SK-N-SH (cell line): ENCODE measurements around the gene FAM107B. TPM values are rescaled to one million over a fixed set of nuclear protein-coding genes. Genes with fewer than 3 reads are reported as not detected.

Experiments
- CTCF ChIA-PET: fragments of 300-600, 350-600 bp; formaldehyde crosslinking; extraction: SDS; loops from one replicate; lab custom pipeline; 2021; lab: Yijun Ruan, JAX
- POLR2A ChIA-PET: fragments of 350-600 bp; sonication (Branson Sonifier 250); formaldehyde crosslinking; extraction: SDS; loops from one replicate; lab custom pipeline; 2020; ENCODE audit warnings: antibody characterized with exemption, inconsistent platforms; lab: Yijun Ruan, JAX
- DNase-seq: peaks from one replicate; pipeline ENCODE4 v3.0.0; 2012
- H2AFZ ChIP-seq: fragments of 200-600 bp; sonication (generic); 2 replicates; pipeline ENCODE4 v1.8.1; 2016; ENCODE audit warnings: antibody characterized with exemption, mild to moderate bottlenecking, low read depth
- H3F3A ChIP-seq: fragments of 200-600 bp; sonication (generic); replicated peaks from 2 replicates; pipeline ENCODE3; 2016; ENCODE audit warnings: antibody characterized with exemption, mild to moderate bottlenecking; ENCODE audit not compliant: insufficient read depth
- H3K27ac ChIP-seq, 2 experiments: fragments of 200-500 bp in 1 of 2; fragments of 200-600 bp in 1 of 2; sonication (Bioruptor generic) in 1 of 2; sonication (generic), shearing (Covaris generic) in 1 of 2; 2 replicates each; pipeline versions ENCODE4 v1.5.1 to v1.6.1; 2014 to 2016; ENCODE audit warnings: low read depth in 2 of 2, inconsistent platforms in 1 of 2, low read length in 1 of 2, mild to moderate bottlenecking in 1 of 2, mixed read lengths in 1 of 2
- H3K27me3 ChIP-seq: fragments of 200-600 bp; sonication (generic), shearing (Covaris generic); 2 replicates; pipeline ENCODE4 v1.6.1; 2016; ENCODE audit warnings: mixed run types; ENCODE audit not compliant: insufficient read depth
- H3K36me3 ChIP-seq, 2 experiments: fragments of 200-500 bp in 1 of 2; fragments of 200-600 bp in 1 of 2; sonication (Bioruptor generic) in 1 of 2; sonication (generic) in 1 of 2; replicated peaks in 1 of 2; 2 replicates each; pipeline versions ENCODE3 to v1.5.1; 2014 to 2016; ENCODE audit warnings: low read length in 1 of 2, mild to moderate bottlenecking in 1 of 2; ENCODE audit not compliant: insufficient read depth in 2 of 2, control insufficient read depth in 1 of 2
- H3K4me1 ChIP-seq, 2 experiments: fragments of 200-500 bp in 1 of 2; fragments of 200-600 bp in 1 of 2; sonication (Bioruptor generic) in 1 of 2; sonication (generic), shearing (Covaris generic) in 1 of 2; 2 replicates each; pipeline versions ENCODE4 v1.5.1 to v1.6.1; 2014 to 2016; ENCODE audit warnings: low read depth in 1 of 2, low read length in 1 of 2, mixed run types in 1 of 2; ENCODE audit not compliant: insufficient read depth in 2 of 2, control insufficient read depth in 1 of 2
- H3K4me2 ChIP-seq: fragments of 200-600 bp; sonication (generic), shearing (Covaris generic); 2 replicates; pipeline ENCODE4 v1.6.1; 2017; ENCODE audit warnings: mixed run types
- H3K4me3 ChIP-seq, 2 experiments: fragments of 200-500 bp in 1 of 2; fragments of 200-600 bp in 1 of 2; sonication (Bioruptor generic) in 1 of 2; sonication (generic), shearing (Covaris generic) in 1 of 2; 2 replicates each; pipeline versions ENCODE4 v1.5.1 to v1.8.1; 2014 to 2016; ENCODE audit warnings: low read depth in 2 of 2, inconsistent platforms in 1 of 2, low read length in 1 of 2, mild to moderate bottlenecking in 1 of 2, mixed read lengths in 1 of 2, moderate library complexity in 1 of 2
- H3K79me2 ChIP-seq: fragments of 200-600 bp; sonication (generic); 2 replicates; pipeline ENCODE4 v1.8.1; 2017; ENCODE audit warnings: mild to moderate bottlenecking; ENCODE audit not compliant: insufficient read depth
- H3K9ac ChIP-seq: fragments of 200-600 bp; sonication (generic); 2 replicates; pipeline ENCODE4 v1.6.1; 2017; ENCODE audit warnings: mixed run types
- H3K9me2 ChIP-seq: fragments of 200-600 bp; sonication (generic); 2 replicates; pipeline ENCODE4 v1.6.1; 2017; ENCODE audit warnings: mixed run types
- H3K9me3 ChIP-seq: fragments of 200-600 bp; sonication (generic); 2 replicates; pipeline ENCODE4 v1.6.1; 2017; ENCODE audit warnings: mixed run types, mild to moderate bottlenecking, moderate library complexity
- H4K20me1 ChIP-seq: fragments of 200-600 bp; sonication (generic); 2 replicates; pipeline ENCODE4 v1.6.1; 2017; ENCODE audit warnings: mild to moderate bottlenecking, mixed run types; ENCODE audit not compliant: insufficient read depth
- ELF1 ChIP-seq: IDR thresholded peaks from 2 replicates; pipeline ENCODE4 v1.4.0; 2012
- FOXJ3 ChIP-seq: sonication (generic); formaldehyde crosslinking; IDR thresholded peaks from 2 replicates; pipeline ENCODE4 v1.5.1; 2020; ENCODE audit warnings: mild to moderate bottlenecking, missing genetic modification reagents
- GABPA ChIP-seq: IDR thresholded peaks from 2 replicates; pipeline ENCODE4 v1.4.0; 2012; ENCODE audit warnings: low read depth, mild to moderate bottlenecking
- JUND ChIP-seq: IDR thresholded peaks from 2 replicates; pipeline ENCODE4 v1.4.0; 2012
- MXI1 ChIP-seq: IDR thresholded peaks from 2 replicates; pipeline ENCODE4 v1.6.1; 2012; ENCODE audit warnings: mild to moderate bottlenecking, low read depth, low read length, improper control_type of control experiment
- RAD21 ChIP-seq: IDR thresholded peaks from 2 replicates; pipeline ENCODE4 v1.6.1; 2012; ENCODE audit warnings: mild to moderate bottlenecking, low read length
- RFX5 ChIP-seq: IDR thresholded peaks from 2 replicates; pipeline ENCODE4 v1.6.1; 2012; ENCODE audit warnings: mild to moderate bottlenecking, improper control_type of control experiment, low read length
- RXRA ChIP-seq: IDR thresholded peaks from 2 replicates; pipeline ENCODE4 v1.4.0; 2012; ENCODE audit warnings: low read depth, mild to moderate bottlenecking, borderline replicate concordance
- SMC3 ChIP-seq: IDR thresholded peaks from 2 replicates; pipeline ENCODE4 v1.6.1; 2012; ENCODE audit warnings: low read depth, low read length, improper control_type of control experiment
- TAF1 ChIP-seq: IDR thresholded peaks from 2 replicates; pipeline ENCODE4 v1.6.1; 2012; ENCODE audit warnings: low read depth, mild to moderate bottlenecking, low read length, moderate library complexity, borderline replicate concordance
- TCF12 ChIP-seq: IDR thresholded peaks from 2 replicates; pipeline ENCODE4 v1.4.0; 2012
- TEAD4 ChIP-seq: IDR thresholded peaks from 2 replicates; pipeline ENCODE4 v1.4.0; 2012; ENCODE audit warnings: mild to moderate bottlenecking, borderline replicate concordance; ENCODE audit not compliant: insufficient read depth
- YY1 ChIP-seq: IDR thresholded peaks from 2 replicates; pipeline ENCODE4 v1.4.0; 2012; ENCODE audit warnings: low read depth, mild to moderate bottlenecking
- WGBS: methylation state at CpG from one replicate; pipeline ENCODE4 v1.1.6; 2017; ENCODE audit warnings: low lambda C conversion rate; 5-methylcytosine and 5-hydroxymethylcytosine counted together
- polyA plus RNA-seq, 3 experiments: library from polyadenylated mRNA; depleted of rRNA; stranded (reverse); fragments of >200 nt; gene quantifications; 2 replicates each; pipeline ENCODE4 v1.2.3, GENCODE V29; 2012
- TF ChIP-seq, protein P1 (sequence below): IDR thresholded peaks from 2 replicates; pipeline ENCODE4 v1.4.0; 2012; ENCODE audit warnings: low read depth, borderline replicate concordance
- TF ChIP-seq, protein P2 (sequence below): IDR thresholded peaks from 2 replicates; pipeline ENCODE4 v1.4.0; 2012; ENCODE audit warnings: low read depth
- TF ChIP-seq, protein P3 (sequence below): fragments of 200-600 bp; sonication (generic); IDR thresholded peaks from 2 replicates; pipeline ENCODE4 v1.6.1; 2017; ENCODE audit warnings: antibody characterized with exemption, mild to moderate bottlenecking, moderate library complexity

FAM107B gene
- polyA plus RNA-seq, 1 of the 3 experiments (the other 2 are of a cell fraction): 1.0 TPM

DNA sequence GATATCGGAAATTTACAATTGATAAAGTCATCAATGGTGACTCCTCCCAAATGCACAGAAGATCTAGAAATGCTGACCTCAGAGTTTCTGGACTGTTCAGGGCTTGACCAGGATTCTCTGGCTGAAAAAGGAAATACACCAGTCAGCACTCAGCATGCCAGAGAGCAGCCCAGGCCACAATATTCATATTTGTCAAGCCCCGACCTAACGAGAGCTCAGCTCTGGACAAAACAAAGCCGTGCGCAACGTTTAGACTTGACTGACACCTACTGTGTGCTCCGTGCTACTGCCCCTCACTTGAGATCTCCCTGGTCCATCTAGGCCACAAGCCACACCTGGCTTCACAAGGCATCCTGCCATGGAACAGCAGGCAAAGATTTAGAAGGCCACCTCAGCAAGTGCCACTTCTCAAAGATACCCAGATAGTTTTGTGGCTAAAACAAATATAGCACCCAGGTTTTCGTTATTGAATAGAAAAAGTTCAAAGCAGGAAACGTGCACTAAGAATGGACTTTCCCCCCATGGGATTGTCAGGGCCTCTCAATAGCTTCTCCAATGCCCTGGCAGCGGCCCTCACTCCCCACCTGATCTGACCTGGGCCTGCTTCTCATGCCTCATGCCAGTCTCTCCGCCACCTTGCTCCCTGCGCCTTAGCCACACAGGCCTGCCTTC is 218.3 kb downstream of the FAM107B start:
- Histone ChIP-seq H3K9me2 (no peaks in the 10 kb centered on the region), H3K27ac (no peak overlapping the region), H3K9ac (no peak overlapping the region), H3K79me2 (no peaks in the 10 kb centered on the region), H4K20me1 (no peaks in the 10 kb centered on the region), H3K4me3 (no peak overlapping the region), H3K36me3 (no peaks in the 10 kb centered on the region), H3K4me2 (no peak overlapping the region), H3K4me1 (no peaks in the 10 kb centered on the region; a peak in 1 of 4 replicates), H3F3A (no peaks in the 10 kb centered on the region), H3K9me3 (no peaks in the 10 kb centered on the region), H2AFZ (no peak overlapping the region), H3K27me3 (no peaks in the 10 kb centered on the region)
- CTCF ChIA-PET: interaction anchor here (1.0 kb wide), 1 partner anchor 19 kb away, joined by 4 read pairs; no protein-coding TSS in a partner anchor
- POLR2A ChIA-PET: no interaction called here
- DNase-seq: no peak
- TF ChIP-seq, protein P1, sequence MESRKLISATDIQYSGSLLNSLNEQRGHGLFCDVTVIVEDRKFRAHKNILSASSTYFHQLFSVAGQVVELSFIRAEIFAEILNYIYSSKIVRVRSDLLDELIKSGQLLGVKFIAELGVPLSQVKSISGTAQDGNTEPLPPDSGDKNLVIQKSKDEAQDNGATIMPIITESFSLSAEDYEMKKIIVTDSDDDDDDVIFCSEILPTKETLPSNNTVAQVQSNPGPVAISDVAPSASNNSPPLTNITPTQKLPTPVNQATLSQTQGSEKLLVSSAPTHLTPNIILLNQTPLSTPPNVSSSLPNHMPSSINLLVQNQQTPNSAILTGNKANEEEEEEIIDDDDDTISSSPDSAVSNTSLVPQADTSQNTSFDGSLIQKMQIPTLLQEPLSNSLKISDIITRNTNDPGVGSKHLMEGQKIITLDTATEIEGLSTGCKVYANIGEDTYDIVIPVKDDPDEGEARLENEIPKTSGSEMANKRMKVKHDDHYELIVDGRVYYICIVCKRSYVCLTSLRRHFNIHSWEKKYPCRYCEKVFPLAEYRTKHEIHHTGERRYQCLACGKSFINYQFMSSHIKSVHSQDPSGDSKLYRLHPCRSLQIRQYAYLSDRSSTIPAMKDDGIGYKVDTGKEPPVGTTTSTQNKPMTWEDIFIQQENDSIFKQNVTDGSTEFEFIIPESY: no peak
- TF ChIP-seq TCF12 (no peak), FOXJ3 (CRISPR knock-in tag) (no peak), TEAD4 (no peak), RAD21 (no peak), SMC3 (no peak), RFX5 (no peak), JUND (no peak), MXI1 (no peak), ELF1 (no peak), YY1 (no peak), TAF1 (no peak), GABPA (no peak), RXRA (no peak)
- TF ChIP-seq, protein P2, sequence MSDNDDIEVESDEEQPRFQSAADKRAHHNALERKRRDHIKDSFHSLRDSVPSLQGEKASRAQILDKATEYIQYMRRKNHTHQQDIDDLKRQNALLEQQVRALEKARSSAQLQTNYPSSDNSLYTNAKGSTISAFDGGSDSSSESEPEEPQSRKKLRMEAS: no peak
- TF ChIP-seq, protein P3, sequence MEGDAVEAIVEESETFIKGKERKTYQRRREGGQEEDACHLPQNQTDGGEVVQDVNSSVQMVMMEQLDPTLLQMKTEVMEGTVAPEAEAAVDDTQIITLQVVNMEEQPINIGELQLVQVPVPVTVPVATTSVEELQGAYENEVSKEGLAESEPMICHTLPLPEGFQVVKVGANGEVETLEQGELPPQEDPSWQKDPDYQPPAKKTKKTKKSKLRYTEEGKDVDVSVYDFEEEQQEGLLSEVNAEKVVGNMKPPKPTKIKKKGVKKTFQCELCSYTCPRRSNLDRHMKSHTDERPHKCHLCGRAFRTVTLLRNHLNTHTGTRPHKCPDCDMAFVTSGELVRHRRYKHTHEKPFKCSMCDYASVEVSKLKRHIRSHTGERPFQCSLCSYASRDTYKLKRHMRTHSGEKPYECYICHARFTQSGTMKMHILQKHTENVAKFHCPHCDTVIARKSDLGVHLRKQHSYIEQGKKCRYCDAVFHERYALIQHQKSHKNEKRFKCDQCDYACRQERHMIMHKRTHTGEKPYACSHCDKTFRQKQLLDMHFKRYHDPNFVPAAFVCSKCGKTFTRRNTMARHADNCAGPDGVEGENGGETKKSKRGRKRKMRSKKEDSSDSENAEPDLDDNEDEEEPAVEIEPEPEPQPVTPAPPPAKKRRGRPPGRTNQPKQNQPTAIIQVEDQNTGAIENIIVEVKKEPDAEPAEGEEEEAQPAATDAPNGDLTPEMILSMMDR: no peak
- WGBS: 82% methylated on average over 7 of the region's 12 CpGs
